Suprapubic skin (tissue), 4 donors: Measurements from ENCODE around the gene TUT1. TPM values are rescaled to one million over a fixed set of nuclear protein-coding genes. Genes with fewer than 3 reads are reported as not detected.
"Not testable (repeated sequence)": the region's sequence is repeated elsewhere in the genome, so short reads cannot be mapped to it uniquely, and the experiment has no call there.

Source experiments
- DNase-seq, 2 donors: peaks; one replicate each; pipeline ENCODE4 v3.0.0-alpha.2; 2019; ENCODE audit warnings: low spot score in 2 of 2
- H3K27ac ChIP-seq: fragments of 200-600 bp; sonication (generic); one replicate; pipeline ENCODE4 v1.5.1; 2019
- H3K27me3 ChIP-seq: fragments of 200-600 bp; sonication (generic); one replicate; pipeline ENCODE4 v1.5.1; 2019
- H3K36me3 ChIP-seq: fragments of 200-600 bp; sonication (generic); one replicate; pipeline ENCODE4 v1.5.1; 2019
- H3K4me1 ChIP-seq: fragments of 200-600 bp; sonication (generic); one replicate; pipeline ENCODE4 v1.5.1; 2019
- H3K4me3 ChIP-seq: fragments of 200-600 bp; sonication (generic); one replicate; pipeline ENCODE4 v1.5.1; 2019; ENCODE audit warnings: mild to moderate bottlenecking
- H3K9me3 ChIP-seq: fragments of 200-600 bp; sonication (generic); one replicate; pipeline ENCODE4 v1.5.1; 2019
- EP300 ChIP-seq: sonication (generic); formaldehyde crosslinking; IDR thresholded peaks from one replicate; pipeline ENCODE4 v1.6.1; 2017; ENCODE audit warnings: antibody characterized with exemption
- POLR2A ChIP-seq, 2 donors: fragments of 450-650 bp; IDR thresholded peaks; one replicate each; pipeline ENCODE4 v1.6.1; 2017; ENCODE audit warnings: antibody characterized with exemption in 2 of 2, mild to moderate bottlenecking in 2 of 2, moderate library complexity in 2 of 2
- POLR2AphosphoS5 ChIP-seq, 3 donors: sonication (generic); formaldehyde crosslinking; IDR thresholded peaks; one replicate each; pipeline ENCODE4 v1.6.1; 2017; ENCODE audit warnings: antibody characterized with exemption in 3 of 3
- WGBS: methylation state at CpG from one replicate; pipeline ENCODE4 v1.1.5; 2018; 5-methylcytosine and 5-hydroxymethylcytosine counted together
- total RNA-seq, 4 donors: library from RNA; depleted of rRNA; stranded (reverse); fragments of >200 nt; gene quantifications; one replicate each; pipeline ENCODE4 v1.1.0, GENCODE V29; 2016
- TF ChIP-seq, protein P1 (sequence below), 2 donors: fragments of 200-600 bp in 1 of 2; fragments of 450-650 bp in 1 of 2; sonication (generic) in 1 of 2; IDR thresholded peaks; one replicate each; pipeline ENCODE4 v1.5.1; 2016 to 2019; ENCODE audit warnings: antibody characterized with exemption in 2 of 2, mild to moderate bottlenecking in 1 of 2, moderate library complexity in 1 of 2

The TUT1 gene
- total RNA-seq, 4 donors from 2014 or later, result 8.0 to 16.3 (median 12.5) TPM

DNA sequence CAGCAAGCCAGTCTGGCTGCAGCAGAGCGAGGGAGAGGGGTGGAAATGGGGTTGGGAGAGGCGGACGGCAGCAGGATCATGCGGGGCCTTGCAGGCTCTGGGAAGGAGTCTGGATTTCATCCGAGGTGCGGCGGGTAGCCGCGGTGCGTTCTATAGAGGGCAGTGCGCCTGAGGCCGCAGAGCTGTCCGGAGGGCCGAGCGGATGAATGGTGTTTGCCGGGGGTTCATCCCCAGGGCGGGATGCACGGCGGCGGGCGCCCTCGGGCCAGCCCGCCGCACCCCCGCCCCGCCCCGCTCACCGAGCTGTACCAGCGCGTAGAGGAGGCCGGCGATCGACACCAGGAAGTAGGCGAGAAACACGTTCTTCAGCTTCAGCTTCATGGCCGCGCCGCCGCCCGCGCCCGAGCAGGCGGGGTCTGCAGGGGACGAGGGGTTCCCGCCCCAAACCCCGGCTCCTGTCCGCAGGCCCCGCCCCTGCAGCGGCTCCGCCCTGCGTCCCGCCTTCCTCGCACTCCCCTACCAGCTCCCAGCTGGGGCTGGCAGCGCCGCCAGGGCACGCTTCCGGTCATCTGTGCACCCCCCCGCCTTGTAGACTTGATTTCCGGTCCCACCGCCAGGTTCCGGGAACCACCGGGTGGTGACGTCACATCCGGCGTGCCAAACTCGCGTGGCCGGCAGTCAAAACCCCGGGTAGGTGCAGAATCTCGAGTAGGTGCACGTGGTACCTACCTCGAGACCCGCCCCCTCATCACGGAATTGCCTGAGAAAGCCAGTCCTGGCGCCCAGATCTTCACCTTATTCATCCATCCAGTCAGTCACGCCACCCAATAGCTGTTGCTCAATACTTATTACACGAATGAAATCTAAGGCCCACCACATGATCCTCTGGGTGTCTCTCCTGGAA is 30.5 kb upstream of the TUT1 start, which contains the start of gene B3GAT3:
Gene B3GAT3 (minus strand): TSS at position 420 of the 904 bp plus-strand sequence. CDS start 39 bp downstream, at position 381.
- peaks cover 29% of the 10 kb centered on the region for H3K36me3 ChIP-seq
- peak in 1 of 2 donors; percentile 11 for TF ChIP-seq POLR2A (IDR thresholded peaks at IDR 0.05)
- TF ChIP-seq POLR2AphosphoS5 (IDR thresholded peaks at IDR 0.05), result peak; percentile 53 to 98 (median 79)
- TF ChIP-seq EP300, result no peak
- peak within 1 kb of the TSS; percentile 85 for H3K27ac ChIP-seq
- peaks cover 35% of the 10 kb centered on the region for H3K4me1 ChIP-seq
- H3K27me3 ChIP-seq, result no peaks in the 10 kb centered on the region
- 2% methylated on average over 28 of the region's 77 CpGs for WGBS
- no peaks in the 10 kb centered on the region for H3K9me3 ChIP-seq
- DNase-seq, result peak; percentile 99
- H3K4me3 ChIP-seq, result peak within 1 kb of the TSS; percentile 64

DNA sequence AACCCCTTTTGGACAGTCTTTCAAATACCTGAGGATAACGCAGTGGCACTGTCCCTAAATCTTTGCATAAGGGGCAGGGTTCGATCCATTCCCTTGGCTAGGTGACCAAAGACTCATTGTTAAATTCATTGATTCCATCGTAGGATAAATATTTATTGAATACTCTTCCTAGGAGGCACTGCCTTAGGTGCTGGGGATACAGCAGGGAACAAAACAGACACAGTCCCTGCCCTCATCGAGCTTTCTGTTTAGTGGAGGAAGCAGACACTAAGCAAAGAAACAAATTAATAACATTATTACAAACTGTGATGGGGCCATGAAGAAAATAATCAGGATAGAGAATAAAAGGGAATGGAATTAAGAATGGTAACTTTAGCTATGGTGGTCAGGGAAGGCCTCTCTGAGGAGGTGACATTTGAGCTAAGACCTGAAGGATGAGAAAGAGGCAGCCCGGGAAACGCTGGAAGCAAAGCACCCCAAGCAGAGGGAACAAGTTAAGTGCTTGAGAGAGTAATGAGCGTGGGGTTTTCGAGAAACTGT is 29.8 kb upstream of the TUT1 start:
- TF ChIP-seq POLR2AphosphoS5 (IDR thresholded peaks at IDR 0.05) (no peak), POLR2A (IDR thresholded peaks at IDR 0.05) (no peak)
- 24% methylated on average over 8 of the region's 8 CpGs for WGBS

DNA sequence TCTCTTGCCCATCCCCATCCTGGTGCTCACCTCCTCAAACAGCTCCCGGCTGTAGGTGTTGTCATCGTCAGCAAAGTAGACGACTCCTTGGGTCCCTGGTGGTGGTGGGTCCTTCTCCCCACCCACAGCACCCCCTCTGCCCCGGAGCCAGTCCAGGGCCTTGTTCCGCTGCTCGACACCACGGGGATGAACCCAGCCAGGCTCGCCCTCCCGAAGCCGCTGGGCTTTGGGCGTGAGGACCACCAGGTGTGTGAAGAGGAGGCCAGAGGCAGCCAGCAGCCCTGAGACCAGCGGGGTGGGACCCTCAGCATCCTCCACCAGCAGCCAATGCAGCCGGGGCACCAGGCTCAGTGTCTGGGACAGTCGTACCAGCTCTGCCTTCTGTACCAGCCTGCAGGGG is 25.6 kb upstream of the TUT1 start:
- H3K27ac ChIP-seq, H3K9me3 ChIP-seq, H3K4me3 ChIP-seq, DNase-seq, H3K27me3 ChIP-seq: not testable (repeated sequence)
- WGBS, result 98% methylated on average over 8 of the region's 14 CpGs
- peaks cover 26% of the 10 kb centered on the region for H3K36me3 ChIP-seq
- peaks cover 52% of the 10 kb centered on the region for H3K4me1 ChIP-seq

More for the DNA sequence above, 29.8 kb upstream of the TUT1 start:
- Histone ChIP-seq H3K27me3 (no peaks in the 10 kb centered on the region), H3K9me3 (no peaks in the 10 kb centered on the region), H3K4me1 (peaks cover 35% of the 10 kb centered on the region), H3K4me3 (peak overlapping the region; percentile 64), H3K36me3 (peaks cover 28% of the 10 kb centered on the region), H3K27ac (peak overlapping the region; percentile 85)
- DNase-seq, result no peak

DNA sequence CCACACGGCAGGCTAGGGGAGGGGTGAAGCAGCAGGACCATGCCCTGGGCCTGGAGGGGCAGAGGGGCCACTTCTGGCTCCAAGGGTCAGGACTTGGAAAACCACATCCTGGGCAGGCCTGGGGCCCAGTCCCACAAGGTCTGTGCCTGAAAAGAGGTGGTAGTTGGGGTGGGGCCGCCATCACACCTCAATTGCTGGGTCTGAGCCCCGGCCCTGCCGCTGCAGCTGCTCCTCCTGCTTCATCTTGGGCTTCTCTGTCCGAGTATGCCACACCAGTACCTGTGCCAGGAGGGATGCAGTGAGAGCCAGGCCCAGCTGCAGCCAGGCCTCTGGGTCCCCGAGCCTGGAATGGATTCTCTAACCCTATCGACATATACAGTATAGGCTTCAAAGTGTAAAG is 24.2 kb upstream of the TUT1 start:
- H3K27me3 ChIP-seq, result no peaks in the 10 kb centered on the region
- H3K27ac ChIP-seq, result no peak overlapping the region
- no peak for DNase-seq
- no peaks in the 10 kb centered on the region for H3K9me3 ChIP-seq
- H3K36me3 ChIP-seq, result peaks cover 28% of the 10 kb centered on the region
- peaks cover 58% of the 10 kb centered on the region for H3K4me1 ChIP-seq
- TF ChIP-seq POLR2AphosphoS5 (IDR thresholded peaks at IDR 0.05) (no peak), EP300 (no peak), POLR2A (IDR thresholded peaks at IDR 0.05) (no peak)
- TF ChIP-seq, protein P1, sequence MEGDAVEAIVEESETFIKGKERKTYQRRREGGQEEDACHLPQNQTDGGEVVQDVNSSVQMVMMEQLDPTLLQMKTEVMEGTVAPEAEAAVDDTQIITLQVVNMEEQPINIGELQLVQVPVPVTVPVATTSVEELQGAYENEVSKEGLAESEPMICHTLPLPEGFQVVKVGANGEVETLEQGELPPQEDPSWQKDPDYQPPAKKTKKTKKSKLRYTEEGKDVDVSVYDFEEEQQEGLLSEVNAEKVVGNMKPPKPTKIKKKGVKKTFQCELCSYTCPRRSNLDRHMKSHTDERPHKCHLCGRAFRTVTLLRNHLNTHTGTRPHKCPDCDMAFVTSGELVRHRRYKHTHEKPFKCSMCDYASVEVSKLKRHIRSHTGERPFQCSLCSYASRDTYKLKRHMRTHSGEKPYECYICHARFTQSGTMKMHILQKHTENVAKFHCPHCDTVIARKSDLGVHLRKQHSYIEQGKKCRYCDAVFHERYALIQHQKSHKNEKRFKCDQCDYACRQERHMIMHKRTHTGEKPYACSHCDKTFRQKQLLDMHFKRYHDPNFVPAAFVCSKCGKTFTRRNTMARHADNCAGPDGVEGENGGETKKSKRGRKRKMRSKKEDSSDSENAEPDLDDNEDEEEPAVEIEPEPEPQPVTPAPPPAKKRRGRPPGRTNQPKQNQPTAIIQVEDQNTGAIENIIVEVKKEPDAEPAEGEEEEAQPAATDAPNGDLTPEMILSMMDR (IDR thresholded peaks at IDR 0.05), result no peak
- H3K4me3 ChIP-seq, result no peak overlapping the region
- WGBS, result 69% methylated on average over 2 of the region's 7 CpGs

DNA sequence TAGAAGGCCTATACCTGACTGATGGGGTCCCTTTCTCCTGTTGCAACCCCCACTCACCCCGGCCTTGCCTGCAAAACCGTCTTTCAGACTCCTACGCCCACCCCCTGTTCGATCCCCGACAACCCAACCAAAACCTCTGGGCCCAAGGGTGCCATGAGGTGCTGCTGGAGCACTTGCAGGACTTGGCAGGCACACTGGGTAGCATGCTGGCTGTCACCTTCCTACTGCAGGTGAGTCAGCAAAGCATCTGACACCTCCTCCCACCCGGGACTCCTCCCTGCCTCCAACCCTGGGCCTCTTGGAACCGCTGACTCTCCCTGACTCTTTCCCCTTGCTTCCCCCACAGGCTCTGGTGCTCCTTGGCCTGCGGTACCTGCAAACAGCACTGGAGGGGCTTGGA is 23.0 kb upstream of the TUT1 start:
- DNase-seq, result no peak
- Histone ChIP-seq H3K36me3 (peaks cover 36% of the 10 kb centered on the region), H3K27ac (peak overlapping the region; percentile 94), H3K4me1 (peaks cover 45% of the 10 kb centered on the region), H3K4me3 (no peak overlapping the region), H3K27me3 (no peaks in the 10 kb centered on the region), H3K9me3 (no peaks in the 10 kb centered on the region)
- no peak for TF ChIP-seq POLR2AphosphoS5 (IDR thresholded peaks at IDR 0.05)
- no peak for TF ChIP-seq POLR2A (IDR thresholded peaks at IDR 0.05)
- no peak for TF ChIP-seq EP300
- TF ChIP-seq, protein P1 (IDR thresholded peaks at IDR 0.05), result no peak
- 59% methylated on average over 8 of the region's 8 CpGs for WGBS

DNA sequence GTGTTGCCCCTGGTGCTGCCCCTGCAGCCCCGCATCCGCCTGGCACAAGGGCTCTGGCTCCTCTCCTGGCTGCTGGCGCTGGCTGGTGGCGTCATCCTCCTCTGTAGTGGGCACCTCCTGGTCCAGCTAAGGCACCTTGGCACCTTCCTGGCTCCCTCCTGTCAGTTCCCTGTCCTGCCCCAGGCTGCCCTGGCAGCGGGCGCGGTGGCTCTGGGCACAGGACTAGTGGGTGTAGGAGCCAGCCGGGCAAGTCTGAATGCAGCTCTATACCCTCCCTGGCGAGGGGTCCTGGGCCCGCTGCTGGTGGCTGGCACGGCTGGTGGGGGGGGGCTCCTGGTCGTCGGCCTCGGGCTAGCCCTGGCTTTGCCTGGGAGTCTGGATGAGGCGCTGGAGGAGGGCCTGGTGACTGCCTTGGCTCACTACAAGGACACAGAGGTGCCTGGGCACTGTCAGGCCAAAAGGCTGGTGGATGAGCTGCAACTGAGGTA is 22.0 kb upstream of the TUT1 start:
- WGBS, result 0% methylated on average over 1 of the region's 15 CpGs
- peak overlapping the region; percentile 88 for H3K4me3 ChIP-seq
- peaks cover 39% of the 10 kb centered on the region for H3K4me1 ChIP-seq
- TF ChIP-seq EP300 (no peak), POLR2AphosphoS5 (IDR thresholded peaks at IDR 0.05) (no peak), POLR2A (IDR thresholded peaks at IDR 0.05) (no peak)
- TF ChIP-seq, protein P1 (IDR thresholded peaks at IDR 0.05), result no peak
- peaks cover 40% of the 10 kb centered on the region for H3K36me3 ChIP-seq
- peak in 1 of 2 donors; percentile 83 for DNase-seq
- H3K27ac ChIP-seq, result peak overlapping the region; percentile 94
- H3K9me3 ChIP-seq, result no peaks in the 10 kb centered on the region
- H3K27me3 ChIP-seq, result no peaks in the 10 kb centered on the region
